Inferior parietal cortex (tissue), 1 donor: ENCODE data around the gene SCARB2.
A peak's percentile ranks its signal among the peaks of the same experiment; 100 is the strongest.
"Not testable (repeated sequence)": the region's sequence is repeated elsewhere in the genome, so short reads cannot be mapped to it uniquely, and the experiment has no call there.

ENCODE experiments used
- DNase-seq: peaks from one replicate; pipeline ENCODE4 v3.0.0-alpha.2; 2016; ENCODE audit errors: extremely low spot score

The SCARB2 gene

GRCh38 chr4:76213415-76214176, at the start of gene SCARB2:
SCARB2 (minus strand) TSS chr4:76213824; CDS start chr4:76213543, 281 bp downstream.
- DNase-seq: peak; percentile 74

- DNase-seq: no peak
Observed at GRCh38 chr4:76260571-76260970, 46.9 kb upstream of the SCARB2 start.

- DNase-seq: peak; percentile 15
Observed at GRCh38 chr4:76257824-76258223, 44.2 kb upstream of the SCARB2 start.

GRCh38 chr4:76256968-76257367, 43.3 kb upstream of the SCARB2 start:
- DNase-seq: no peak

- DNase-seq: no peak
Observed at GRCh38 chr4:76256032-76256431, 42.4 kb upstream of the SCARB2 start.

GRCh38 chr4:76253511-76253910, 39.9 kb upstream of the SCARB2 start:
- DNase-seq: no peak

- DNase-seq: peak; percentile 15
Observed at GRCh38 chr4:76252271-76252653, 38.6 kb upstream of the SCARB2 start.

GRCh38 chr4:76251441-76252270, 38.0 kb upstream of the SCARB2 start, which contains the start of gene FAM47E:
FAM47E (plus strand) TSS chr4:76251721; CDS start chr4:76251747, 26 bp downstream.
- DNase-seq: peak; percentile 43

- DNase-seq: no peak
Observed at GRCh38 chr4:76250962-76251361, 37.3 kb upstream of the SCARB2 start.

GRCh38 chr4:76246852-76247251, 33.2 kb upstream of the SCARB2 start:
- DNase-seq: no peak

GRCh38 chr4:76246025-76246424, 32.4 kb upstream of the SCARB2 start:
- DNase-seq: peak; percentile 9

GRCh38 chr4:76243877-76244276, 30.3 kb upstream of the SCARB2 start:
- DNase-seq: not testable (repeated sequence)

- no peak for DNase-seq
Observed at GRCh38 chr4:76240236-76240635, 26.6 kb upstream of the SCARB2 start.

- DNase-seq: no peak
Observed at GRCh38 chr4:76238701-76239100, 25.1 kb upstream of the SCARB2 start.

- DNase-seq: peak; percentile 50
Observed at GRCh38 chr4:76238236-76238635, 24.6 kb upstream of the SCARB2 start.

- DNase-seq: no peak
Observed at GRCh38 chr4:76235915-76236314, 22.3 kb upstream of the SCARB2 start.

- no peak for DNase-seq
Observed at GRCh38 chr4:76235407-76235806, 21.8 kb upstream of the SCARB2 start.

- no peak for DNase-seq
Observed at GRCh38 chr4:76234679-76235044, 21.0 kb upstream of the SCARB2 start.

- no peak for DNase-seq
Observed at GRCh38 chr4:76233967-76234678, 20.5 kb upstream of the SCARB2 start.

- DNase-seq: no peak
Observed at GRCh38 chr4:76233529-76233928, 19.9 kb upstream of the SCARB2 start.

GRCh38 chr4:76233083-76233482, 19.5 kb upstream of the SCARB2 start:
- no peak for DNase-seq

GRCh38 chr4:76232681-76233080, 19.1 kb upstream of the SCARB2 start:
- DNase-seq: no peak
